A673 (cell line): ENCODE measurements around the gene CTTN. TPM values are rescaled to one million over a fixed set of nuclear protein-coding genes. Genes with fewer than 3 reads are reported as not detected.

ENCODE experiments used
- BruUV-seq: library from RNA; stranded (reverse); fragments of 400-500 nt; replicated peaks from 2 replicates; lab custom pipeline; 2021; lab: Mats Ljungman, UMichigan
- CTCF ChIA-PET: fragments of 300-600 bp; sonication (Branson Sonifier 250); formaldehyde crosslinking; loops from one replicate; lab custom pipeline; 2022; ENCODE audit warnings: antibody characterized with exemption; lab: Charles Lee
- POLR2A ChIA-PET: fragments of 300-600 bp; sonication (Branson Sonifier 250); formaldehyde crosslinking; loops from one replicate; lab custom pipeline; 2022; ENCODE audit warnings: antibody characterized with exemption; ENCODE audit not compliant: low non-redundant PET; lab: Charles Lee
- DNase-seq: peaks from one replicate; pipeline ENCODE4 v3.0.0-alpha.2; 2015; ENCODE audit warnings: low spot score
- H3K27ac ChIP-seq: fragments of 200-600 bp; sonication (generic); 2 replicates; pipeline ENCODE4 v1.5.1; 2016; ENCODE audit warnings: mixed run types, low read depth, mild to moderate bottlenecking, mixed read lengths, antibody characterized with exemption, low read length; ENCODE audit not compliant: poor library complexity, severe bottlenecking
- H3K27me3 ChIP-seq: fragments of 200-600 bp; sonication (generic); replicated peaks from 2 replicates; pipeline ENCODE4 v1.6.1; 2017; ENCODE audit warnings: mixed run types, low read depth, mild to moderate bottlenecking, mixed read lengths, antibody characterized with exemption, low read length; ENCODE audit not compliant: insufficient read depth, poor library complexity
- H3K36me3 ChIP-seq: fragments of 200-600 bp; sonication (generic); 2 replicates; pipeline ENCODE4 v1.6.1; 2016; ENCODE audit warnings: mixed run types, mild to moderate bottlenecking, mixed read lengths, antibody characterized with exemption, low read length; ENCODE audit not compliant: insufficient read depth, poor library complexity, severe bottlenecking
- H3K4me1 ChIP-seq: fragments of 200-600 bp; sonication (generic); 2 replicates; pipeline ENCODE4 v1.6.1; 2017; ENCODE audit warnings: mixed run types, mild to moderate bottlenecking, mixed read lengths, antibody characterized with exemption, low read length; ENCODE audit not compliant: insufficient read depth, poor library complexity, severe bottlenecking
- H3K4me3 ChIP-seq: fragments of 200-600 bp; sonication (generic); 2 replicates; pipeline ENCODE4 v1.5.1; 2016; ENCODE audit warnings: low read depth, mixed run types, mild to moderate bottlenecking, mixed read lengths, low read length; ENCODE audit not compliant: poor library complexity, severe bottlenecking
- H3K9me3 ChIP-seq: fragments of 200-600 bp; sonication (generic); 2 replicates; pipeline ENCODE4 v1.6.1; 2016; ENCODE audit warnings: mixed run types, low read depth, mild to moderate bottlenecking, mixed read lengths, antibody characterized with exemption, low read length; ENCODE audit not compliant: poor library complexity, severe bottlenecking
- EZH2 ChIP-seq: fragments of 200-600 bp; sonication (generic); IDR thresholded peaks from 2 replicates; pipeline ENCODE4 v1.6.1; 2017; ENCODE audit warnings: borderline replicate concordance, low read depth, mild to moderate bottlenecking, mixed read lengths, antibody characterized with exemption, low read length; ENCODE audit not compliant: poor library complexity, severe bottlenecking
- intact Hi-C: fragments of 100-400 bp; cut with micrococcal nuclease; formaldehyde crosslinking; loops from one replicate; pipeline ENCODE4 v1.10.0; 2022; ENCODE audit not compliant: unreplicated experiment
- total RNA-seq: library from RNA; stranded (reverse); gene quantifications from 2 replicates; pipeline ENCODE4 v1.2.3, GENCODE V29; 2021
- TF ChIP-seq, protein P1 (sequence below): fragments of 300-800, 200-600 bp; sonication (generic); conservative IDR thresholded peaks from 2 replicates; pipeline ENCODE4 v1.5.1; 2017; ENCODE audit warnings: low read depth, mild to moderate bottlenecking, antibody characterized with exemption, low read length, moderate library complexity, mixed read lengths

The CTTN gene
- total RNA-seq, 1 experiment from 2014 or later = 247 TPM

DNA sequence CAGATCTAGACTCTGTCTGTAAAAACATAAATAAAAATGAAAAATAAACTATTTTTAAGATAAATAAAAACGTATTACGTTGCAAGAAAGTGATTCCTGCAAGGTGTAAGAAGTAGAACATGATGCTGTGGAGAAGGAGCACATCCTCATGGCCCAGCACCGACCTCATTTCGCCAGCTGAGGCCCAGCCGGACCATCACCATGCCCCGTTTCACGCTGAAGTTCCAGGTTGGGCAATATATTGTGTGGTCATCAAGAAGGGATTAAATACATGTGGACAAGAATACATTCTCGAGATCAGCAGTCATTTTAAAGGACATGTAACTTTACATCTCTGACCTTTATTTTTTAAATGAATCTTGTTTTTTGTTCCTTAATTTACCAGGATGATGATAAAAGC lies 20.7 kb upstream of the CTTN start:
- Histone ChIP-seq H3K4me3 (no peak overlapping the region), H3K27ac (no peak overlapping the region), H3K4me1 (peaks cover 12% of the 10 kb centered on the region), H3K36me3 (peaks cover 74% of the 10 kb centered on the region), H3K9me3 (no peaks in the 10 kb centered on the region), H3K27me3 (no peaks in the 10 kb centered on the region)
- ChIA-PET POLR2A (no interaction called here), CTCF (no interaction called here)
- BruUV-seq = no TSS peak
- no peak for DNase-seq
- intact Hi-C loops = no loop called here
- TF ChIP-seq EZH2 = no peak
- TF ChIP-seq, protein P1, sequence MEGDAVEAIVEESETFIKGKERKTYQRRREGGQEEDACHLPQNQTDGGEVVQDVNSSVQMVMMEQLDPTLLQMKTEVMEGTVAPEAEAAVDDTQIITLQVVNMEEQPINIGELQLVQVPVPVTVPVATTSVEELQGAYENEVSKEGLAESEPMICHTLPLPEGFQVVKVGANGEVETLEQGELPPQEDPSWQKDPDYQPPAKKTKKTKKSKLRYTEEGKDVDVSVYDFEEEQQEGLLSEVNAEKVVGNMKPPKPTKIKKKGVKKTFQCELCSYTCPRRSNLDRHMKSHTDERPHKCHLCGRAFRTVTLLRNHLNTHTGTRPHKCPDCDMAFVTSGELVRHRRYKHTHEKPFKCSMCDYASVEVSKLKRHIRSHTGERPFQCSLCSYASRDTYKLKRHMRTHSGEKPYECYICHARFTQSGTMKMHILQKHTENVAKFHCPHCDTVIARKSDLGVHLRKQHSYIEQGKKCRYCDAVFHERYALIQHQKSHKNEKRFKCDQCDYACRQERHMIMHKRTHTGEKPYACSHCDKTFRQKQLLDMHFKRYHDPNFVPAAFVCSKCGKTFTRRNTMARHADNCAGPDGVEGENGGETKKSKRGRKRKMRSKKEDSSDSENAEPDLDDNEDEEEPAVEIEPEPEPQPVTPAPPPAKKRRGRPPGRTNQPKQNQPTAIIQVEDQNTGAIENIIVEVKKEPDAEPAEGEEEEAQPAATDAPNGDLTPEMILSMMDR = no peak

DNA sequence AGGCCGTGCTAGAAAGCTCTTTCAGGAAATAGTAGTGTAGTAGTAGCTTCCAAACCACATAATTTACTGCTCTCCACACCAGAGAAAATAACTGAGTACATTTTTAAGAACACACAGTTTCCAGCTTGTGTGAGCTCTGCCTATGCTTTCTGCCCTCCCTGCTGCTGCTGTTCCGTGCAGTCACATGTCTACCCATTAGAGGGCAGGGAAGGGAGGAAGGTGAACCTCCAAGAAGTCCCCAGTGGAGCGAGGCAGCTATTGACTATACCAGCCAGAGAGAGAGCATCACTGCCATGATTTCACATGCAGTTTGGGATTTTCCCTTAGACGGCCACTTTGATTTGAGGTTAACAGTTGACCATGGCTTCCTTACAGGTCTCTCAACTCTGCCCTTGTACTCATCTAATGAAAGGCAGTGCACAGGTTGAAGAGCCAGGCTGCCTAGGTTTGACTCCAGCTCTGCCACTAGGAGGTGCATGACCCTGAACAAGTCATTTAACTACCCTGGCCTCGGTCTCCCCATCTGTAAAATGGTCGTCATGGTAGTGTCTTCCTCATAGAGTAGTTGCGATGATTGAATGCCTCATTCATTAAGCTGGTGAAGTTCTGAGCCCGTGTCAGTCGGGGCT lies 19.7 kb upstream of the CTTN start:
- CTCF ChIA-PET = no interaction called here
- TF ChIP-seq, protein P1 = no peak
- TF ChIP-seq EZH2 = no peak
- Histone ChIP-seq H3K27me3 (no peaks in the 10 kb centered on the region), H3K4me3 (no peak overlapping the region), H3K9me3 (no peaks in the 10 kb centered on the region), H3K36me3 (peaks cover 72% of the 10 kb centered on the region), H3K4me1 (peaks cover 20% of the 10 kb centered on the region), H3K27ac (no peak overlapping the region)
- intact Hi-C loops = no loop called here
- POLR2A ChIA-PET = no interaction called here
- BruUV-seq = no TSS peak
- no peak for DNase-seq

DNA sequence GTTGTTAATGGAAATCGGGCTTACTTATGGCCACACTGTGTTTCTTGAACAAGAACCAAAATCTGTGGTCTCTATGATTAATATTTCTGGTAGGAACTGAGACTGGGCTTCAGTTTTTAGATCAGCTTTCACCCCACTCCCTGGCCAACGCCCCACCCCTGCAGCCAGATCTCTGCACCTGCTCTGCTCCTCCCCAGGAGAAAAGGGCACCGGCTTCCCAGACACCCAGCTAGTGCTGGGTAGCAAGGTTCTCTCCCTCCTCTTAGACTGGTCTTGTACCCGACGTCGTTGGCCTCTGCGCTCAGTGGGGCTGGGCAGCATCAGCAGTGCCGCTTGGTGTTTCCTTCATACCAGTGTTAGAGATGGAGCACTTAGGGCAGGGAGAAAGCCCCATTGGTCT lies 17.0 kb upstream of the CTTN start:
- Histone ChIP-seq H3K9me3 (no peaks in the 10 kb centered on the region), H3K27me3 (no peaks in the 10 kb centered on the region), H3K4me1 (peaks cover 27% of the 10 kb centered on the region), H3K4me3 (no peak overlapping the region), H3K27ac (peak overlapping the region; percentile 3), H3K36me3 (peaks cover 77% of the 10 kb centered on the region)
- no TSS peak for BruUV-seq
- no peak for DNase-seq
- ChIA-PET CTCF (no interaction called here), POLR2A (no interaction called here)
- intact Hi-C loops = no loop called here
- no peak for TF ChIP-seq EZH2
- TF ChIP-seq, protein P1 = no peak
